Measurements from ENCODE around the gene SORCS1.
"Not testable (repeated sequence)": the region's sequence is repeated elsewhere in the genome, so short reads cannot be mapped to it uniquely, and the experiment has no call there.

SORCS1 gene

GRCh38 chr10:106938513-106938912 lies 226.0 kb downstream of the SORCS1 start:
- no peak for DNase-seq

DNA sequence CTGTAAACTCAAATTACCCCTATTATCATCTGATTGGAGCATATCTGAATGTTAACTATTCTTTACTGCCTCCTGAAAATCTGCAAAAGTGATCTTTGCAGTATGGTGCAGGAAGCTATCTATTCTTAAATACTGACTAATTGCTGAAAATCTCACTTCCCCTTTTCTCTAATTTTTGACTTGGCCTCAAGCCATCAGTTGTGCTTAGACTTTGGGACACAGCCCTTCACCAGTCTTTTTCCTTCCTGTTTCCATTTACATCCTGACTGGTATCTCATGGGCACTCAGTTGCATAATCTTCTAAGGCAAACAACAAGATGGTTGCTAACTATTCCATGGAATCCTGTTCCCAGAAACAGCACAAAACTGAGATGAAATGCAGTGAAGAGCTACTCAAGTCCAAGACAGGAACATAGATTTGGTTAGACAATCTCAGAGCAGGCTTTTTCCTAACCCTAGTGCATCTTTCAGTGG lies 228.5 kb downstream of the SORCS1 start:
- DNase-seq, result no peak

- no peak for DNase-seq
These were observed 232.7 kb downstream of the SORCS1 start for GRCh38 chr10:106931853-106932249.

DNA sequence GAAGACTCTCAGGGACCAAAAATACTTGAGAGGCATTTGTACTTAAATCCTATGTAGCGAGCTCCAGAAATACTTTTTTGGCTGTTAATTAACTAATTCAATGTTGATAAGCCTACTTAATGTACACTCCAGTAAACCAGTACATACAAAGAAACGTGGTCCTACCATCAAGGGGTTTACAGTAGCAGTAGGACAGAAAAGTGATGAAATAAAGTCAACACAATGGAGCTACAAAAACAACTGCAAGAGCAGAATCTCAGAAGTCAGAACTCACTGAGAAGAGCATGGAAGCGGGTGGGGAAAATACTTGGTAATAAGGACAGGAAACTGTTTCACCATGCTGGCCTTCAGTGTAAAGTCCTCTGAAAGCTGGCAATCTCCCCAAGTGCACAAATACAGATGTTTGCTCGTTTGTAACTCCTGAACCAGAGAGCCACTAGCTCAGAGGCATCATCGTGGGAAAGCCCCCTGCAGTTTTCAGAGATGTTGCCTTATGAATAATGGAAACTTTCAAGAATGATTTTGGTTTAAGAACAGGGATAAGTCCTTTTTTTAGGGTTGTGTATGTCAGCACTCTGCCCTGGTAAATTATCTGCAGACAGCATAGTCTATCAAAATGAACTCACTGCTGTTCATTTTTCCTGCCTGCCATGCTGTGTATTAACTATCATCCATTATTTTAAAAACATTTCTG lies 233.2 kb downstream of the SORCS1 start:
- DNase-seq, result no peak

DNA sequence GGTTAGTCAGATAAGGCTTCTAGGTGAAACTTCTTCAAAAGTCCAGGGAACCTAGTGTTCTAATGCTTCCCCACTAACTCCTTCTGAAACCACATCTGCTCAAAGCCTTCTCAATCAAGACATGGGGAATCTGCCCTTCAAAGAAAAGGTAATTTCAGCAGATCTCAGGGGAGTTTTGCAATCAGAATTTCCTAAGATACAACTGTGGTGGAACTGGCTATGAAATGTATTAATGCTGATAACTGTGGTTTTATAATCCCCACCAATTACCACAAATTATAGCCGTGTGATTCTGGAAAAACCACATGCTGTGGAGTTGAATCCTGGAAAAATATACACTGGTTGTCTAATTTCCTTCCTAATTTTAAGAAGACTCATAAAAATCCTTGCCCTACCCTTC lies 233.8 kb downstream of the SORCS1 start:
- no peak for DNase-seq

GRCh38 chr10:106929291-106929895 lies 235.1 kb downstream of the SORCS1 start:
- DNase-seq, result no peak

- not testable (repeated sequence) for DNase-seq
These were observed 236.4 kb downstream of the SORCS1 start for GRCh38 chr10:106928151-106928550.

DNA sequence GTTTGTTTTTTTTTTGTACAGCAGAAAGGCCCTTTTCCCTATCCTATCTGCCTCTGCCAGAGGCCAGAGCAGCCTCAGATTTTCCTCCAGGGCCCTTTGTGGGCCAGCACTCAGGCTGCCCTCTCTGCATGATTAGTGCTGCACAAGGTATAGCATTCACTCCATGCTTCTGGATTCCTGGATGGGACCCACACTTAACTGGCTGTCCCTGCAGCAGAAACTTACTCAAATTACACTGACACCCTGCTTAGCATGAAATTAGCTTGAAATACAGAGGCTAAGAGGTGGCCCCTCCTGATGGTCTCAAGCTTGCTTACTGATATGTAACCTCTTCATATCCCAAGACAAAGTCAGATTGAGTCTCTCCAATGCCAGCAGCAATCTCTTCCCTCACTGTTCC lies 239.3 kb downstream of the SORCS1 start:
- no peak for DNase-seq

DNA sequence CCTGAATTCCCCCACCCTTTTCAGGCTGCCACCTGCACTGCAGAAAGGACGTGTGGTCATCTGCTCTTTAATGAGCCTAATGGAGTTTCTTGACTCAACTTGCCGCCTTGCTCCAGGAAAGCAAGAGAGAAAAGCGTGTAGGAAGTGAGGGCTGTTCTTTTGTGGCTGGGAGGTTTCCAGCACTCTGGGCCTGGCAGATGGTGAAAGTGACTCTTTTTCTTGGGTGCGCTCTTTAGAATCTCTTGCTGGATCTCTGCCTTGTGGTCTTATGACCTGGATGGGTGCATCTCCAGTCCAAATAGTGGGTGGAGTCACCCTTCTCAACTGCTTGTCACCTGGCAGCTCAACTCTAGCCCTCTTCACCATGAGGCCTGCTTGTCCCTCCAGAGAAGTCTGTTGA lies 244.0 kb downstream of the SORCS1 start:
- DNase-seq, result no peak

DNA sequence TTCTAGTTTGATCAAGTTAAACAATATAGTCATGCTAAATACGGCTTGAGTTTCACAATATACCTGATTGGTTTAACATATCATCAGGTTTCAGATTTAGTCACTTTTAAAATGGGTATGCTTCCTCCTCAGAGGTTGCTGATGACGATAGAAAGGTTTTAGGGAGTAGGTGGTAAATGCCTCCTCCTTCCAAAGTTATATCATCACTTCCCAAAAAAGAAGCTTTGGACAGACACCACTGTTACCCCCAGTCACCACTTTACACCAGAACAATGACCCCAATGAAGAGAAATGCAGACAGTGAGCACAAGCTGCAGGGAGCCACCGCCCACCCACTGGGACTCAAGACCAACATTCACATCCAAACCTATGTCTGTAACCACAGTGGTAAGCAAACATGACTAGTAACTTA lies 244.6 kb downstream of the SORCS1 start:
- no peak for DNase-seq

DNA sequence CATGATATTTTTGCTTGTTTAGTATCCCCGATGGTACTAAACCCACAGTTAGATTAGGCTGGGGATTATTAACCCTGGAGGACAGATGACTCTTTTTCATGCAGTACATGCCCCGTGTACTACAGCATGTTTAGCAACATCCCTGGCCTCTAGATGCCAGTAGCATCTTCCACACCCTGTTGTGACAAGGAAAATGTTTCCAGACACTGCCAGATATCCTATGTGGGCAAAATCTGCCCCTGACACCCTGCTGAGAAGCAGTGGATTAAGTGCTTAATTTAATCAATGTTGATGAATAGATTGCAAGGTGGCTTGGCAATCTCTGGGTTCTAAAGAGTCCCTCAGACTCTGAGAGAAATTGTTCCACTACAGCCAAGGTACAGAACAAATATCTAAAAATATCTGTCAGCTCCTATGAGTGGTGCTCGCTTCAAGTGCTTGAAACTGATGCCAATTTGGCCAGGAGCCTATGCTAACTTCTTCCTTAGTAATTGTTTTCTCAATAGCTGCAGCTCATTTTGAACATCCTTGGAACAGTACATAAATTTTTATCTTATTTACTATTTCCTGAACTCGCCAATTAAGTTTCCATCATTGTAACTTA lies 247.0 kb downstream of the SORCS1 start:
- DNase-seq, result no peak

- no peak for DNase-seq
These were observed 250.5 kb downstream of the SORCS1 start for GRCh38 chr10:106914016-106914415.

DNA sequence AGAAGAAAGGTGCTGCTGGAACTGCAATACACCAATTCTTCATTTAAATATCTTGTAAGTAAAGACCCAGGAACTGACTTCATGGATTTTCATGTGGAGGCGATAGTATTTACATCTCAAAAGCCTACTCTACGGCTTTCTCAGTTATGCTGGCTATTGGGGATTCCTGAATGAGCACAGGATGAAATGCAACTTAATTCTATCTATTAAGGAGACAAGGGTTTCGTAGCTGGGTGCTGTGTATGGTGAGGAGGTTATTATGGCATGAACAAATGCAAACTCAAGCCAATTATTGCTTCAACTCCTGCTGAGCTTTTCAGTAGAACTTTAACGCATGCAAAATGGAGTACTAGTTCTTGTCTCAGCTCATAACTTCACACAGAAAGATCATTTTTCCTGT lies 251.2 kb downstream of the SORCS1 start:
- no peak for DNase-seq

DNA sequence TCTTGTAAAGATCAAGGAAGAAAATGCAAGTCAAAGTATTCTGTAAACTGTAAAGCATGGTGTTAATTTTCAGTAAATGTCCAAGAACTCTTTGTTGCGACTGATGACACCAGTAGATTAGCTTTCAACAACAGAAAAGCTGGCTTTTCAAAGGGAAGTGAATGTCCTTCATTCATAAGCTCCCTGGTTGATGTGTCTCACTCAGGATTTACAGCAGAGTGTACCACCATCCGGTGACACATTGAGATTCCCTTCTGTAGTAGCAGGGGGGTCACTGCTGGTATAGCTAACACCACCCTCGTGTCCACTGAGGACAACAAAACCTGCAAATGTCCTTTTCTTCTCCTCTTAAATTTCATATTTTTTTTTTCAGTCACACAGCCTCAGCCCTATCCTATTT lies 253.4 kb downstream of the SORCS1 start:
- no peak for DNase-seq

GRCh38 chr10:106910666-106911065 lies 253.8 kb downstream of the SORCS1 start:
- DNase-seq, result no peak

GRCh38 chr10:106908225-106908624 lies 256.3 kb downstream of the SORCS1 start:
- DNase-seq, result no peak

DNA sequence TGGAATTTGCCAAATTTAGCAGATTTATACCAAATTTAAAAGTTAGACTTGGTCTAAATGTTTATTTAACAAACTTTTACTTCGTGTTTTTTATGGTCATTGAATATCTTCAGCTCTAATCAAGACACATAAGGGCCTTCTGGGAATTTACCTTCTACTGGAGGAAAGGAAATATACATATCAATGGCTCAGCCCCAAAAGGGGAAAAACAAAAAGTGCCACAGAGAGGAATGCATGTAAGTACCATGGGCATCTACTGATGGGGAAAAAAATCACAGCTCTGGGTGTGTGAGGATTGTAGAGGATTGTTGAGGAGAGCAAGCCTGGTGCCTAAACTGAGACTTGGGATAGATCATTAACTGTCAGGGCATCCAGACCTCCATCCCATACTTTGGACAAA lies 260.3 kb downstream of the SORCS1 start:
- no peak for DNase-seq

DNA sequence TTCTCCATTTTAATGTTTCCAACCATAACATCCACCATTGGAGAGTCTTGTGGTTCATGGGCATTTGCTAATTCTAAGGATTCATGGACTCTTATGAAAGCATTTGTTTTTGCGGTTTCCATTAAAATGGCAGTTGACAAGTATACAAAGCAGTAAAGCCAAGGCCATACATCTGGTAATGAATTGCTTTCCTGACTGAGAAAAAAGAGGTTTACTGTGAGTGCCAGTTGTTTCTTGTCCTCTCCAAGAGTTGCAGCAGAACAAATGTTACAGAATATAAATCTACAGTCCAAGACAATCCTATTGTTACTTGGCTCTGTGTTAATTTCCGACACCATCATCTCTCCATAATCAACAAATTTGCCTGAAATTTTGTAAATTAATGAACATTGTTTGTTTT lies 261.3 kb downstream of the SORCS1 start:
- DNase-seq, result no peak

DNA sequence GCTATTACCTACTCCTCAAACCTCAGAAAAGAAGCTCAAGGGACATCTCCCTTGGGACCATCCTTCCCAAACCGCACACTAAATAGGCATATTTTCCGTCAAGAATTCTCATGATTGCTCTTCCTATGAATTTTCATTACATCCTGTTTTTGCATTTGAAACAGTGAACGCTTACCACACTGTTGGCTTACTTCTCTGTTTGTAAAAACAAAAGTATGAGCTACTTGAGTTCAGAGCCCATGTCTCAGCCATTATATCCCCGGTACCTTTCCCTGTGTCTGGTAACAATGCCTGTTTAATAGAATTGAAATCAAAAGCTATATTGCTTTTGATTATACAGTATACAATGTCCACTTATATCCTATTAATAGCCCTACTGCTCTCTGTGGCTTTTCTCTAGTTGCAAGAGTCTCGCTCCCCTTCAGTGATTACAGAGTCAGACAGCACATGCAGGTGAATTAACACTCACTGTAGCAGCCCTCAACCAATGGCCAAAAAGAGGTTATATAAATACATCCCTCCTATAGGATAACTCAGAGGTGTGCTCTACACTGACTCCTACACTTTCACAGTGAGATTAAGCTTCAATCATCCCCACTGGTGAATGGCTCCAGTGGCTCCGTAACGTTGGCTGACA lies 264.4 kb downstream of the SORCS1 start:
- no peak for DNase-seq

DNA sequence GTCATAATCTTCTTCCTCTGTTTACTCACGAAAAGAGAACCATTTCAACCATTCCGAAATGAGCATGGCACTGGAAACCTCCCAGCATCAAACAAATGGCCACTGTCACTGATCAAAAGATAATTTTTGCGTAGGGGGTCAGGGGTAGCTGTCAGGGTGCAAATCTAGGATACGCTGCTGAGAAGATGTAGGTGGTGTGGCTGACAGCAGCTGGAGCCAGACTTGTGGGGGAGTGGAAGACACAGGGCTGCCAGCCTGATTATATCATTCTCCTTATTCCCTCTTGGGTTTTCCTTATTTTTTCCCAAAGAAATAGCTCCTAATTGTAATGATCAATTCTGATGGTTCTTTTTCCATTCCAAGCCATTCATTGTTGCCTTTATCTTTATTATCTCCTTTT lies 266.1 kb downstream of the SORCS1 start:
- DNase-seq, result no peak

- DNase-seq, result no peak
These were observed 266.8 kb downstream of the SORCS1 start for GRCh38 chr10:106897719-106898118.

DNA sequence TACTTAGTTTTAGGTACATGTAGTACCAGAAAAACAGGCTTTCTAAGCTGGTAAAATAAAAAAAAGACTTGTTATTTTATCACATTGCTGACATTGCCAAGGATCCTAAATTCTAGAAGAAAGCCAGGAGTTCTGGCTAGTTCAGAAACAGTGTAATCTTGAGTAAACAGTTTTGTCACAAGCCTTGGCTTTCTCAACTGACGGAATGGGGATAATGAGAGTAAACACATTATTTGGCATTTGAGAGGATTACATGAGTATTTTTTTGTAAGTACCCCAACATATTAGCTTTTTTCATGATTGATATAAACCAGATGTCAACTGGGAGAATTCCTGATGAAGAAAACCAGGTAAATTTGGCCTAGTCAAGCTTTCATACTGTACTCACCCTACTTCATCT lies 269.8 kb downstream of the SORCS1 start:
- no peak for DNase-seq

DNA sequence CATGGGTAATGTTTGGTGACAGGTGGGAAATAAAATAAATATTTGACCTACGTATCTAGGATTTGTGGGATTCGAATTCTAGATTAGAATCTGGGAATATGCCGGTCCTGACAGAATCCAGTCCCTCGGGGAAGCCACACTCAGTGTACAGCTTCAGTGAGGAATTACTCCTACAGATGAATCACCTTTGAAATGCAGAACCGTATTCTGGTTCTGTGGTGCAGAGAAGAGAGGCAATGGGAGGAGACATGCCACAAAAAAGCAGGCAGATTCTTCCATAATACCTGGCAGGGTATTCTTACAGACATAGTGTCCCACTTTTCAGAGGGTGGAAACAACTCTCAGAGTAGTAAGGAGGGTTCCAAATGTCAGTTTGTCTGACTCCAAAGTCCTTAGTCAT lies 286.9 kb downstream of the SORCS1 start:
- no peak for DNase-seq

- DNase-seq, result no peak
These were observed 290.0 kb downstream of the SORCS1 start for GRCh38 chr10:106874604-106874889.
